Endothelial cell of umbilical vein (primary cell): ENCODE results near the gene SELENOH.

Experiments used
- JUN ChIP-seq: IDR thresholded peaks from 2 replicates; pipeline ENCODE4 v1.6.1; 2011; ENCODE audit warnings: borderline replicate concordance, low read depth; ENCODE audit not compliant: insufficient read length, insufficient read depth
- TF ChIP-seq, protein P1 (sequence below), 2 donors: IDR thresholded peaks; 1 replicate in 1 of 2; 2 replicates in 1 of 2; pipeline ENCODE4 v1.5.1; 2011; ENCODE audit warnings: low read length in 2 of 2, mild to moderate bottlenecking in 2 of 2, moderate library complexity in 2 of 2, control low read depth in 1 of 2, inconsistent platforms in 1 of 2, low read depth in 1 of 2; ENCODE audit not compliant: insufficient read depth in 1 of 2; ENCODE audit errors: extremely low read depth in 1 of 2

GRCh38 chr11:57764021-57764420 is 22.7 kb downstream of the SELENOH start:
- TF ChIP-seq, protein P1, sequence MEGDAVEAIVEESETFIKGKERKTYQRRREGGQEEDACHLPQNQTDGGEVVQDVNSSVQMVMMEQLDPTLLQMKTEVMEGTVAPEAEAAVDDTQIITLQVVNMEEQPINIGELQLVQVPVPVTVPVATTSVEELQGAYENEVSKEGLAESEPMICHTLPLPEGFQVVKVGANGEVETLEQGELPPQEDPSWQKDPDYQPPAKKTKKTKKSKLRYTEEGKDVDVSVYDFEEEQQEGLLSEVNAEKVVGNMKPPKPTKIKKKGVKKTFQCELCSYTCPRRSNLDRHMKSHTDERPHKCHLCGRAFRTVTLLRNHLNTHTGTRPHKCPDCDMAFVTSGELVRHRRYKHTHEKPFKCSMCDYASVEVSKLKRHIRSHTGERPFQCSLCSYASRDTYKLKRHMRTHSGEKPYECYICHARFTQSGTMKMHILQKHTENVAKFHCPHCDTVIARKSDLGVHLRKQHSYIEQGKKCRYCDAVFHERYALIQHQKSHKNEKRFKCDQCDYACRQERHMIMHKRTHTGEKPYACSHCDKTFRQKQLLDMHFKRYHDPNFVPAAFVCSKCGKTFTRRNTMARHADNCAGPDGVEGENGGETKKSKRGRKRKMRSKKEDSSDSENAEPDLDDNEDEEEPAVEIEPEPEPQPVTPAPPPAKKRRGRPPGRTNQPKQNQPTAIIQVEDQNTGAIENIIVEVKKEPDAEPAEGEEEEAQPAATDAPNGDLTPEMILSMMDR (IDR thresholded peaks at IDR 0.05; ENCODE audit: extremely low read depth in 1 of 2, insufficient read depth in 1 of 2, low read depth in 1 of 2, low read length in 2 of 2): no peak
- no peak for TF ChIP-seq JUN
